ENCODE results near the gene ASB1.

ASB1 gene, protein sequence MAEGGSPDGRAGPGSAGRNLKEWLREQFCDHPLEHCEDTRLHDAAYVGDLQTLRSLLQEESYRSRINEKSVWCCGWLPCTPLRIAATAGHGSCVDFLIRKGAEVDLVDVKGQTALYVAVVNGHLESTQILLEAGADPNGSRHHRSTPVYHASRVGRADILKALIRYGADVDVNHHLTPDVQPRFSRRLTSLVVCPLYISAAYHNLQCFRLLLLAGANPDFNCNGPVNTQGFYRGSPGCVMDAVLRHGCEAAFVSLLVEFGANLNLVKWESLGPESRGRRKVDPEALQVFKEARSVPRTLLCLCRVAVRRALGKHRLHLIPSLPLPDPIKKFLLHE

DNA sequence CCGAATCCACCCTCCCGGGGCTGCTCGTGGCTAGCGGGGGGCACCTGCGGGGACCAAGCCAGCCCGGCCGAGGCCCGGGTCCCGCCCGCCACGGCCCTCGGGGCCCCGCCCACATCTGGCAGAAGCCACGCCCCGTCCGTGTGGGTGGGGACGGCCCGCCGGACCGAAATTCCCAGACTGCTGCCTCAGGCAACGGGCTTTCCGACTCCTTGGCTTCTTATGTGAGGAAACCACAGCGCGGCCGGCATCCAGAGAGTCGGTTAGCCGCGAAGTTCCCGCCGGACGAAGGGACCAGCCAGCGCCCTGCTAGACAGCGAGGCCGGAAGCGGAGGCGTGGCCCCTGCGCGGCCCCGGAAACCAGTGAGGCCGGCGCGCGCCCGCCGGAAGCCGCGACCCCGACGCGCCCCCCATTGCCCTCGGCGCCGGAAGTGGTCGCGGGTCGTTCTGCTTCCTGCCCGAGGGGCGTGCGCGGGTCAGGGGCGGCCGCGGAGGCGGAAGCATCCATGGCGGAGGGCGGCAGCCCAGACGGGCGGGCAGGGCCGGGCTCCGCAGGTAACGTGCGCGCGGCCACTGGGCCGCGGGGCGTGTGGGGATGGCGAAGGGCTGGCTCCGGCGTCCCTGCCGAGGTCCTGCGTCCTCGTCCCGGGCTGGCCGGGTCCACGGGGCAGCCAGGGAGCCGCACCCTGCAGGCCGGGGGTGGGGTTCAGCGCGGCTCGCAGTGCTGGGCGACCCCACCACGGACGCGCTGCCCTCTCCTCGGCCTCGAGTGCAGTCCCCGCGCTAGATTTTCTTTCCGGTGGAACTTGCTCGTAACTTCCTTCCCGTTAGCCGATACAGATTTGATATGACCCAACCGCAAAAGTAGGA lies at the start of gene ASB1:
ASB1 (plus strand) TSS at position 360 of the 867 bp plus-strand sequence; CDS start at position 504, 144 bp downstream.
- H3K9me3 Mint-ChIP-seq, result no peaks in the 10 kb centered on the region
- peaks cover 42% of the 10 kb centered on the region for H3K4me1 Mint-ChIP-seq
- peak; percentile 87 for DNase-seq
- H3K36me3 Mint-ChIP-seq, result peaks cover 26% of the 10 kb centered on the region
- H3K27ac Mint-ChIP-seq, result peak within 1 kb of the TSS; percentile 88
- H3K27me3 Mint-ChIP-seq, result no peaks in the 10 kb centered on the region
- CTCF ChIA-PET, result interaction anchor here (1.7 kb wide), 1 partner anchor 57 kb away, joined by 3 read pairs; no protein-coding TSS in a partner anchor
- peak within 1 kb of the TSS; percentile 92 for H3K4me3 Mint-ChIP-seq

DNA sequence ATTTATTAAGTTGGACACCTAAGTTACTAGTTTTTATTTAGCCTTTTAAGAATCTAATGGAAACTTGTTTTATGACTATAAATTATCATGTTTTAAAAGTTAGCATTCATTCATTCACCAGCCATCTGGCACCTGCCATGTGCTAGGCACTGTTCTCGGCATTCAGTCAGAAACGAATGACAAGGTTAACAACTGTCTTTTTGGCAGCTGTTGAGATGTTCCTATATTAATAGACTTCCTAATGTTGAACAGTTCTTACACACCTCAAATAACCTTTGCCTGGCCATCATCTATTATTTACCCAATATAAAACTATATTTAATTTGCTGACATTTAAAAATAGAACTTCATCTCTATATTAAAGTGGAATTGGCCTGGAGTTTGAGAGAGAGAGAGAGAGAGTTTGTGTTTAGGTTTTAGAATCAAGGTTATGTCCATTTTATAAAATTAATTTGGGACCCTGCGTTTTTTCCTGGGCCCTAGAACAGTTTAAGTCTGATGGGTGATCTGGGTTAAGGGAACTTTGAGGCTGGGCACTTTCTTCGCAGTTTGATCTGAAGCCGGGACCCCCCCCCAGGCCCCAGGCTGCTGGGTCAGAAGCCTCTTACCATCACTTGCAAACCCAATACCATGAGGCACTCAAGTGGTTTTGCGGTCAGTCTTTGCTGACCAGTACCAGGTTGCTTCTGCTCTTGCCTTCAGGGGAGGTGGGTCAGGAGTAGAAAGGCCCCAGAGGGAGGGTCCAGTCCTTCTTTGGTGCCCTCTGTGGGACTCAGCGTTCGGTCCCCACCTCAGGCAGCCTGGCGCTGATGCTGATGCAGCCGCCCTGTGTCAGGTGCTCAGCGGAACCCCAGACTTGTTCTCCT lies 48.3 kb upstream of the ASB1 start:
- Mint-ChIP-seq H3K27ac (no peak overlapping the region), H3K36me3 (peaks cover 3% of the 10 kb centered on the region), H3K4me3 (no peak overlapping the region), H3K4me1 (peaks cover 43% of the 10 kb centered on the region), H3K9me3 (no peaks in the 10 kb centered on the region), H3K27me3 (no peaks in the 10 kb centered on the region)
- DNase-seq, result no peak
- CTCF ChIA-PET, result interaction anchor here (1.6 kb wide), 1 partner anchor 83 kb away, joined by 4 read pairs; no protein-coding TSS in a partner anchor

DNA sequence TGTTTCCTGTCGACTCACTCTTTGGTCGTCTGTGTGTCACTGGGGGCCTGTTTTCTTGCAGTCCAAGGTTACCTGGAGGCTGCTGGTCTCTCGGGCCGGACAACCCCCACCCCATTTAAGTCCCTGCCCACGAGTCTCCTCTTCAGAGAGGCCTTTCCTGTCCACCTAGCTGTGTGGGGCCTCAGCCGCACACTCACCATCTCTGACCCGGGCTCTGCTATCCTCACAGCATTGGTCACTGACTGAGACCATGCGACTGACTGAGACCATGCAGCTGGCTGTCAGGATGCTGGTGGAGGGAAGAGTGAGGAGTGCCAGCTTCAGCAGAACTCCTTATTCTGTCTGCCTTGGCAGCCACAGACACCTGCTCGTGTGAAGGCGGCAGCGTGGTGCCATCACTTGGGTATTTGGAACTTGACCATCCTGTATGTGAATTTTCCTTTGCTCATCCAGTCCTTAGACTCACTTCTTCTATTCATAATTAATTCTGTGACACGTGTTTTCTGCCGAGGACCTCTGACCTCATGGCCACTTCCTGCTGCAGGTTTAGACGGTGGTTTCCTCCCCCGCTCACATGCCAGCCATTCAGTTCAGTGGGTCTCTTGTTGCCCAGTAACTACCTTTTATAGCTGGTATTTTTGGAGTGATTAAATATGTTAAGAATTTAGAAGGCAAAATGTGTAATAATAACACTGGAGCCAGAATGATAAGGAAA lies 47.5 kb upstream of the ASB1 start:
- Mint-ChIP-seq H3K9me3 (no peaks in the 10 kb centered on the region), H3K27me3 (no peaks in the 10 kb centered on the region), H3K4me1 (peaks cover 43% of the 10 kb centered on the region), H3K36me3 (peaks cover 3% of the 10 kb centered on the region), H3K4me3 (no peak overlapping the region), H3K27ac (no peak overlapping the region)
- DNase-seq, result peak; percentile 48
- CTCF ChIA-PET, result interaction anchor here (1.0 kb wide), 1 partner anchor 10 kb away, joined by 3 read pairs; no protein-coding TSS in a partner anchor

DNA sequence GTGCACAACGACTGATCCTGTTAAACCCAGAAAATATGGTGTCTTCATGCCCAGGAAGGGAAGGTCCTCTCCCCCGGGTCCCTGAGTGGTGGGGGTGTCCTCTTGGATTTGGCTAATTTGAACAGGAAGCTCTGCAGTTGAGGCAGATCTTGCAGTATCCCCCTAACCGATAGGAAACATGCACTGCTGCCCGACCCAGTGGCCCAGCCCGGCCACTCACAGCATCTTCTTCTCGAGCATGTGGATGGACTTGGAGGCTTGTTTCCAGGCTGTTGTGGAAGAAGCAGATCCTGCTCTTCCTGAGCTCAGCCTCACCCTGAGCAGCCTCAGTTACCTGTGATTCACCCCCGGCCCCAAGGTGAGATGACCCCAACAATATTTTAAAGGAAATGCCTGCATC lies 46.4 kb upstream of the ASB1 start:
- H3K4me3 Mint-ChIP-seq, result no peak overlapping the region
- peaks cover 43% of the 10 kb centered on the region for H3K4me1 Mint-ChIP-seq
- H3K36me3 Mint-ChIP-seq, result peaks cover 3% of the 10 kb centered on the region
- H3K27ac Mint-ChIP-seq, result no peak overlapping the region
- DNase-seq, result no peak
- H3K27me3 Mint-ChIP-seq, result no peaks in the 10 kb centered on the region
- CTCF ChIA-PET, result no interaction called here
- no peaks in the 10 kb centered on the region for H3K9me3 Mint-ChIP-seq

DNA sequence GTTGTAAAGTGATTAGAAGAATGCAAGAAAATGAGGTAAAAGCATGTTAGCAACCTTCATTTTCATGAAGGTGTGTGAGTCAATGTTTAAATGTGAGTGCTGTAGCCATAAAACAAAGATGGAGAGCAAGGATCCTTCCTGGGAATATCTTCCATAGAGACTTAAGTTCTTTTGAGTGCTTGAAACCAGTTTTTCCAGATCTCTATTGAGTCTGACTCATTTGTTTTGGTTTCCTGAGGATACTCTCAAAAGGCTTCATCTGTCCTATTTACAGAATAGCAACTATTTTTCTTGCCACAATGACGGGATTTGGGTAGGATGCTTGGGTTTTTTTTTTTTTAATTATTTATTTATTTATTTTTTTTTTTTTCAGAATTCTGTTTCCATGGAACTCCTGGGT lies 45.9 kb upstream of the ASB1 start:
- Mint-ChIP-seq H3K4me1 (peaks cover 43% of the 10 kb centered on the region), H3K4me3 (no peak overlapping the region), H3K27me3 (no peaks in the 10 kb centered on the region), H3K27ac (no peak overlapping the region), H3K9me3 (no peaks in the 10 kb centered on the region), H3K36me3 (peaks cover 3% of the 10 kb centered on the region)
- CTCF ChIA-PET, result no interaction called here
- DNase-seq, result no peak

DNA sequence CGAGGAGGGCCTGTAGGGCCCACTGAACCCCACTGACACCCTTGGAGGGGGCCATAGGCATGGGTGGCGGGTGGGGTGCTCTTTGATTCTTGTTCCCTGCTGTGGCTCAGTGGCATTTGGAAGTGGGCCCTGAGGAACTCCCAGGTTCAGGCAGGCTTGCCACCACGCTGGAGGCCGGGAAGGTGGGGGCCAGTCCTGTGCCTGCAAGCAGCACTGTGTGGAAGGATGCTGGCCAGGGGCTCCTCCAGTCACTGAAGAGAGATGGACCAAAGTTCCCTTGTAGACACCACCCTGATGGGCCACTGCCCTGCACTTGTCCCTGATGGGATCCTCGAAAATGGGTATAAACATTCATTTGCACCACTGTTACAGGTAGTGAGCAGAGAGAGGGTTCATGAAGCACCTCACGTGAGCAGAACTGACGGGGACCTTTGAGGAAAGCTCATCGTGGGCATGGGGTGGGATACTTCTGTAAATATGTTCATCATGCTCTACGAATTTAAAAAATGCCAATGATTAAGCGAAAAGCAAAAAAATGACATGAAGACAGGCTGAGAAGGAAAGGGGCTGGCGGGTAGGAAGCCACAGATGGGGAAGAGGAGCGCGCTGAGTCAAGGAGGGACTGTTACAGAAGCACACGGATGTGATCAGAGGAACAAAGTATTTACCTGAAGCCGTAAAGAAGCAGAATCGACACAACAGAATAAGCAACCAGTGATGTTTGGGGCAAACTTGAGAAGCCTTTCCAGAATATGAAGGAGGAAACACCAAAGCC lies 45.2 kb upstream of the ASB1 start:
- no peak for DNase-seq
- CTCF ChIA-PET, result no interaction called here
- Mint-ChIP-seq H3K9me3 (no peaks in the 10 kb centered on the region), H3K36me3 (peaks cover 3% of the 10 kb centered on the region), H3K4me3 (no peak overlapping the region), H3K27ac (no peak overlapping the region), H3K4me1 (peaks cover 43% of the 10 kb centered on the region), H3K27me3 (no peaks in the 10 kb centered on the region)

DNA sequence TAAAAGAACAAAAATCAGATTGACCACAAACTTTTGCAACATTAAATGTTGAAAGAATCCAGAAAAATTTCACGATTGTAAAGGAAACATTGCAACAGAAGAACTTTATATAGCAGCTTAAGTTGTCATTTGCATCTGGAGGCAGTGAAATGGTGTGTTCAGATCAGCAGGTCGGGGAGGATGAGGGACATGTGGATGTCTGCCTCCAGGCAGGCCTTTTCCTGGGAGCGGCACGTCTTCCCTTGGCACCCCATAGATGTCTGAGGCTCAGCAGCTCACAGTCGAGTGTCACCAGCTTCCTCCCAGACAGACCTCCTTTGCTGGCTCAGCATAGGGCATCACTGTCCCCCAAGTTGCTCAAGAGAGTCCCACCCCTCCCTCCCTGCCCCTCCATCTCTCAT lies 44.3 kb upstream of the ASB1 start:
- peaks cover 36% of the 10 kb centered on the region for H3K4me1 Mint-ChIP-seq

DNA sequence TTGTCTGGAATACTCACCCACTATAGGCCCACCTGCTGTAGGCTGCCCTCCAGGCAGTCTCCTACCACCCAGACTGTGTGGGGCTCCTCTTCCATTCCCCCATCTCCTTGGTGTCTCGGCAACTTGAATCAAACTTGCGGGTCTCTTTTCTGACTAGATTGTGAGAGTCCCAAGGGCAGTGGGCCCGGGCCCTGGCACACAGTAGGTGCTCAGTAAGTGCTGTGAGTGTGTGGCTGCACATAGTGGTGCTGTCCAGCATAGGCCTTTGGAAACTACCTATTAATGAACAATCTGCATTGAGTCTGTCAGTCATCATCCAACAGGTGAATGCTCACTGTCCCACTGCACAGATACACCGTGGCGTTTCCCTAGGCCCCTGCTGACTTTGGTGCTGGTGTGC lies 43.6 kb upstream of the ASB1 start:
- Mint-ChIP-seq H3K4me1 (peaks cover 32% of the 10 kb centered on the region), H3K4me3 (no peak overlapping the region), H3K9me3 (no peaks in the 10 kb centered on the region), H3K36me3 (peaks cover 3% of the 10 kb centered on the region), H3K27ac (no peak overlapping the region), H3K27me3 (no peaks in the 10 kb centered on the region)
- DNase-seq, result no peak
- CTCF ChIA-PET, result no interaction called here

More for the DNA sequence above, 44.3 kb upstream of the ASB1 start:
- no peak overlapping the region for H3K4me3 Mint-ChIP-seq
- H3K36me3 Mint-ChIP-seq, result peaks cover 3% of the 10 kb centered on the region
- H3K27ac Mint-ChIP-seq, result no peak overlapping the region
- no peak for DNase-seq
- CTCF ChIA-PET, result no interaction called here
- H3K9me3 Mint-ChIP-seq, result no peaks in the 10 kb centered on the region
- H3K27me3 Mint-ChIP-seq, result no peaks in the 10 kb centered on the region

DNA sequence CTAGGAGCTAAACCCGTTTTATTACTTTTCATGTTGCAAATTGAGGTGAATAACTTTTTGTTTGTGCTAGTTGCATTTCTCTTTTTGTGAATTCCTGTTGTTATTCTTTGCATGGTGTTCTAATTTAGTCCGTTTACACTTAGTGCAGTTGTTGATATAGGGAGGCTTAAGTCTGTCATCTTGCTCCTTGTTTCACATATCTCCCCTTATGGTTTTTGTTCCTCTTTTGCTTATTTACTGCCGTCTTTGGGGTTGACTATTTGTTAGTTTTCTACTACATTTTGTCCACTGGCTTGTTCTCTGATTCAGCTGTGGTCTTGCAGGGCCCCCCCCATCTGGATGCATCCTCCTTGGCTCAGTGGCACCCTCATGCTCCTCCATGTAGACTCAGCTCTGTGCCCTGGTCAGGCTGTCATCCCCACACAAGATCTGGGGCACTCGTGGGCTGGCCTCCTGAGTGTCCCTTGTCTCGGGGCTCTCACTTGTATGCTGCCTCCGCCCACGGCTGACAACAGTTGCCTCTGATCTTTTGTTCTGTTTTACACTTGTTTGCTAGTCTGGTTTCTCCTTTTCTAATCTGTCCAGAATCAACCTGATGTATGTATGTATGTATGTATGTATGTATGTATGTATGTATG lies 42.9 kb upstream of the ASB1 start:
- peaks cover 27% of the 10 kb centered on the region for H3K4me1 Mint-ChIP-seq
- no peak overlapping the region for H3K27ac Mint-ChIP-seq
- H3K27me3 Mint-ChIP-seq, result no peaks in the 10 kb centered on the region
- no peaks in the 10 kb centered on the region for H3K9me3 Mint-ChIP-seq
- H3K36me3 Mint-ChIP-seq, result peaks cover 3% of the 10 kb centered on the region
- CTCF ChIA-PET, result no interaction called here
- no peak overlapping the region for H3K4me3 Mint-ChIP-seq
- DNase-seq, result no peak

DNA sequence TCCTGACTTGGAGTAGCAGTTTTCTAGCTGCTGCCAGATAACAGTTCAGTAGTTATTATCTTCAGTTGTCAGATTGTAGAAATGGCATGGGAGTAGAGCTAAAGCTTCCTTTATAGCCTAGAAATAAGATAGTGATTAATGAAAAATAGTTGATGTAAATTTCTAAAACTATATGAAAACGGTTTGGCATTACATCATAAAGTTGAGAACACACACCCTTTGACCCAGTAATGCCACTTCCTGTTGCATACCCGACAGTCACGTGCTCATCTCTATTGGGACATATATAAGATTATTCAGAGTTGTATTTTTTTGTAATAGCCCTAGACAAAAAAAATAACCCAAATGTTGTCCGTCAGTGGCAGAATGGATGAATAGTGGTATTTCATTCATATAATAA lies 39.4 kb upstream of the ASB1 start:
- Mint-ChIP-seq H3K9me3 (no peaks in the 10 kb centered on the region), H3K27ac (no peak overlapping the region), H3K4me3 (no peak overlapping the region), H3K27me3 (no peaks in the 10 kb centered on the region), H3K36me3 (no peaks in the 10 kb centered on the region), H3K4me1 (peaks cover 7% of the 10 kb centered on the region)
- CTCF ChIA-PET, result interaction anchor here (1.2 kb wide), 1 partner anchor 11 kb away, joined by 4 read pairs; no protein-coding TSS in a partner anchor
- DNase-seq, result no peak

DNA sequence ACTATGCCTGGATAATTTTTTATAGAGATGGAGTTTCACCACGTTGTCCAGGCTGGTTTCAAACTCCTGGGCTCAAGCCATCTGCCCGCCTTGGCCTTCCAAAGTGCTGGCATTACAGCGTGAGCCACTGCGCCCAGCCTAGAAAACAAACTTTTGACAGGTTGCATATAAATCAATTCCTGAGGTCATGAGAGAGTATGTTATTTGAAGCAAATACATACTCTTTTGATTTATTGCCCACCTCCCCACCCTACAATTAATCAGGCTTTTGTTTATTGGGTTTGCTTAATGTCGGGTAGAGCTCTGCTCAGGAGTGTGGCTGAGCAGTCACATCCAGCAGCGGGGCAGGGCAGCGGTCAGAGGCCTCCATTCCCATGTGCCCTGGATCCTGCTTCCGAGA lies 37.9 kb upstream of the ASB1 start:
- Mint-ChIP-seq H3K36me3 (no peaks in the 10 kb centered on the region), H3K27me3 (peaks cover 1% of the 10 kb centered on the region), H3K27ac (no peak overlapping the region), H3K9me3 (no peaks in the 10 kb centered on the region), H3K4me1 (peaks cover 7% of the 10 kb centered on the region), H3K4me3 (no peak overlapping the region)
- no peak for DNase-seq
- CTCF ChIA-PET, result no interaction called here

DNA sequence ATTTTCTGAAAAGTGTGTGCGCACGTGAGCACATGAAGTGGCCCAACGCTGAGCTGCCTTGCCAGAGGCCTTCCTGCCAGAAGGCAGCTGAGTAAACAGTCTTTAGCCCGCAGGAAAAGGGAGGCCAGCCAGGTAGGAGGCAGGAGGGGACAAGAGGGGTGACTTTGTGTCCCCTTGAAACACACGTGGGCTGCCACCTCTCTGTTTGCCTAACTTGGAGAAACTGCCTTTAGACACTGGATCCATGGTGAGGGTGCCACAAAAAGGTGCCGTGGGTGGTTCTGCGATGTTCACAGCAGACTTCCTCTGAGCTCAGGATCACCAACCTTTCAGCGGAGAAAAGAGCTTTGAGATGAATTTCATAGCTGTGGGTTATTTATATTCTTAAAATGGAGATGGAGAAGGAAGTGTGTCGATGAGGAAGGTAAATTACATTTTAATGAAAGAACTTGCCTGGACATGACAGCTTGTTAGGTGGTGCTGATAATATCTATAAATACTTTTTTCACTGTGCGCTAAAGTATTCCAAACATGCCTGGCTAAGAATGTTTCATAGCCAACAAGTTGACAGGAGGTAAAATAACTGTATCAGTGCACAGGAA lies 36.6 kb upstream of the ASB1 start:
- Mint-ChIP-seq H3K4me1 (peaks cover 7% of the 10 kb centered on the region), H3K27ac (no peak overlapping the region), H3K36me3 (no peaks in the 10 kb centered on the region), H3K9me3 (no peaks in the 10 kb centered on the region), H3K4me3 (no peak overlapping the region), H3K27me3 (peaks cover 3% of the 10 kb centered on the region)
- DNase-seq, result no peak
- CTCF ChIA-PET, result no interaction called here

Data from activated naive CD4-positive, alpha-beta T cell treated with anti-CD3 and anti-CD28 coated beads, Interleukin-2, amount 10 ng/mL, durations not matched to agents 7 days and 5 days (primary cell).